Stimulated activated CD4-positive, alpha-beta T cell treated with anti-CD3 and anti-CD28 coated beads, Interleukin-4, amount 100 ng/mL, for 48 hours (primary cell): ENCODE measurements around the gene CYP4X1.
"Not testable (repeated sequence)": the region's sequence is repeated elsewhere in the genome, so short reads cannot be mapped to it uniquely, and the experiment has no call there.

Experiments
- DNase-seq, 2 donors: peaks; one replicate each; pipeline ENCODE4 v3.0.0-alpha.2; 2020; ENCODE audit warnings: low read depth in 2 of 2

The CYP4X1 gene

GRCh38 chr1:47023268-47024140 lies at the start of gene CYP4X1:
Gene CYP4X1 (plus strand): TSS chr1:47023669. CDS start chr1:47023818, 149 bp downstream.
- DNase-seq, result no peak

- no peak for DNase-seq
Observed at GRCh38 chr1:46983166-46983829, 40.2 kb upstream of the CYP4X1 start.

GRCh38 chr1:46983830-46984586 lies 39.5 kb upstream of the CYP4X1 start:
- DNase-seq, result no peak

- not testable (repeated sequence) for DNase-seq
Observed at GRCh38 chr1:46990541-46990940, 32.9 kb upstream of the CYP4X1 start.

DNA sequence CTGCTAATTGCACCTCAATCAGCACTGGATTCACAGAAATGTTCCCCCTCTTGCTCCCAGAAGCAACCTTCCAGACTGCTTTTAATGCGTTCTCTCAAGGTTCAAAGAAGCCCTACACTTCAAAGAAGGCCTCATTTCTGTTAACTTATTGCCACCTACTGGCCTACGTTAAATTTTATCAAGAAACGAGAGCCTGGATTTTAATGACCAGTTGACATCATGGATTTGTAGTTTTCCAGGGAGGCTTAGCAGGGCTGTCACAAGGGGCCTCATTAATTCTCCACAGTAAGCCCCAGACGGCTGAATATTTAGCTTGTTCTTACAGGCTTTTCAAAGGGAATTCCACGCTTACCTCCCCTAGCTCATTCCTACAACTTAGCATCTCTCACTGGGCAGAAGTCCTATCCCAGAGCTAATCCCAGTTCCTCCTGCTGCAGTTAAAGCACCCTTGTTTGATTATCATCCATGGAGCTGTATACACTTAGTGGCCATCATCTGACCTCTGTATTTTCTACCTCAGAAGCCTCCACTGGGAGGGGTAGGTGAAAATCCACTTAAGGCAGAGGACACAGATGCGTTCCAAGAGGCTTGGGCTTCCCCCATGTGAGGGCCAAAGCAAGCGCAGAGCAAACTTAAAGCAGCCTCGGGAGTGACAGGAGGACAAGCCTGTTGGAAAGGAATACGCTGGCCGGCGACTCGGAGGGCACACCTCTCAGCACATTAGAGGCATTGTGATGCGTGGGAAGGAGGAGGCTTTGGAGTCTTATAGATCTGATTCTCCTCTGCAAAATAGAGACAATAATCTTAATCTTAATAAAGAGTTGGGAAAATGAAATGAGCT lies 32.2 kb upstream of the CYP4X1 start:
- DNase-seq, result no peak

GRCh38 chr1:46996659-46997281 lies 26.7 kb upstream of the CYP4X1 start:
- DNase-seq, result no peak

DNA sequence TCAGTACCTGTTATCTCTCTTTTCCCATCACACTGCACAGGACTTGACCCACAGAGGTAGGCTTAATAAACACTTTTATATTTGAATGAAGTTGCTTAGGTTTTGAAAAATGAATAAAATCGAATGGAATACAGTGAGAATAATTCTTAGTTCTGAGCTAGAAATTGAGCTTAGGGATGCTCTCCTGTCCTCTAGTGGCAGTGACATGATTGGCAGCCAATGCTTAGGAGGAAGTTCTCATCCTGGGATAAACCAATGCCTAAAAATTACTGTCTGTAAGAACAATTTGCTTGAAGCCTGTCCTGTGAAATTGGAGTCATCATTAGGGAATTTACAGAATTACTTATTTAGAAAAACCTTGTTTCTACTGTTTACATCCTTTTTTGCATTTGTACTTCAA lies 21.3 kb upstream of the CYP4X1 start:
- no peak for DNase-seq

GRCh38 chr1:47003896-47004403 lies 19.5 kb upstream of the CYP4X1 start:
- DNase-seq, result no peak

DNA sequence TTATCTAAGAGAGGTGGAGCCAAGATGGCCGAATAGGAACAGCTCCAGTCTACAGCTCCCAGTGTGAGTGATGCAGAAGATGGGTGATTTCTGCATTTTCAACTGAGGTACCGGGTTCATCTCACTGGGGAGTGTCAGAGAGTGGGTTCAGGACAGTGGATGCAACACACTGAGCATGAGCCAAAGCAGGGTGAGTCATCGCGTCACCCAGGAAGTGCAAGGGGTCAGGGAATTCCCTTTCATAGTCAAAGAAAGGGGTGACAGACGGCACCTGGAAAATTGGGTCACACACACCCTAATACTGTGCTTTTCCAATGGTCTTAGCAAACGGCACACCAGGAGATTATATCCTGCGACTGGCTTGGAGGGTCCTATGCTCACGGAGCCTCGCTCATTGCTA lies 17.0 kb upstream of the CYP4X1 start:
- not testable (repeated sequence) for DNase-seq

DNA sequence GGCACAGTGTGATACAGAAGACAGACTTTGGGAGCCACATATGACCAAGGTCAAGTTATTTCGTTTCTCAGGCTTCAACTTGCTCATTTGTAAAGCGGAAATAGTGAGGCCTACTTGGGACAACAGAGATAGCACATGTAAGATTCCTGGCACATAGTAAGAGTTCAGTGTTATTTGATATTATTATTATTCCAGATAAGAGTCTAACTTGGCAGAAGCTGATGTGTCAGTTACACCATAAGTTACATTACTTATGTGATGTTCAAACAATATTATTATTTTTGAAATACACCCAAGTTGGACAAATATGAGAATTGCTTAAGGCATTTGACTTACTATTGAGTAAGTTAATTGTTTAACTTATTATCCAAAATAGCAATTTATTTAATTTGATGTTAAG lies 10.2 kb upstream of the CYP4X1 start:
- DNase-seq, result no peak

DNA sequence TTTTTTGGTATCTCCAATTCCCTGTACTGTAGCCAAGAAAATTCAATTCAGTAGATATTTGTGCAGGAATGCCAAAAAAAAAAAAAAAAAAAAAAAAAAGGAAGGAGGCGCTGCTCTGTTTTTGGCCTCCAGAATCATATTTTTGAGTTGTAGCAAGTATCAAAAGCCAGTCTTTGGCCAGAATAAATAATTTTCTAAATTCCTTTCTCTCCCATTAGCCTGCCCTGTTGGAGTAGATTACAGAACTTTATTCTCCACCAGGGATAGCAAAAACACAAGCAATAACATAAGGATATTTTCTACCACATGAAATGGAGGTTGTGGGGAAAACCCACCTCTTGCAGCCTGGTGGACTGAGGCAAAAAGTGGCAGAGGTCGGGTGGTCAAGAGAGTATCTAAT lies 2.4 kb upstream of the CYP4X1 start:
- DNase-seq, result no peak

DNA sequence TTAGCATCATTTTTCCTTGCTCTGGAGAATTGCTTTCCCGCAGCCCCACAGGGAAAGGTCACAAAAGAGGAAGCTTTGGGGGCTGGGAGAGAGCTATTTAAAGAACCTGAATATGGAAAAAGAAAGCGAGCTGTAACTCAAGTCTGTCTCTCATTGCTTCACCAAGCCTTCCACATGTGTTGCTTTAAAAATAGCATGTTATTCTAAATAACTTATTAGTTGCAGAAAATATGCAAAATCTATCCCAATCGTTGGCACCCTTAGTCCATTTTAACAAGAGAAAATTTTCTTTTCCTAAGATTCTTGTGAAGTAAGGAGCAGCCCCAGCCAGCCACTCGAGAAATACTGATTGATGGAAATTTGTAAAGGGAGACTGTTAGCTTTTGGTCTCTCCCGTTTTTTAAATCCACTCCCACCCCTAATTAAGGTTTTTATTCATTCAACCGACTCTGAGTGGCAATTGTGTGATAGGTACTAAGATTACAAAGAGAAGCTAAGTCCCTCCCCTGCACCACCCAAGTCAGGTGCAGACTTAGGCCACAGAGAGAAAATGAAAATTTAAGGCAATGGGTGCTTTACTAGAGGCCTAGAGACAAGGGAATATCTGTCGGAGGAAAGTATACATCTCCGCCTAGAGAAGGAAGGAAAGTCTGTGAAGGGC lies 802 bp downstream of the CYP4X1 start:
- DNase-seq, result no peak

- DNase-seq, result no peak
Observed at GRCh38 chr1:47030170-47030805, 6.8 kb downstream of the CYP4X1 start.

- DNase-seq, result no peak
Observed at GRCh38 chr1:47031059-47031458, 7.6 kb downstream of the CYP4X1 start.

DNA sequence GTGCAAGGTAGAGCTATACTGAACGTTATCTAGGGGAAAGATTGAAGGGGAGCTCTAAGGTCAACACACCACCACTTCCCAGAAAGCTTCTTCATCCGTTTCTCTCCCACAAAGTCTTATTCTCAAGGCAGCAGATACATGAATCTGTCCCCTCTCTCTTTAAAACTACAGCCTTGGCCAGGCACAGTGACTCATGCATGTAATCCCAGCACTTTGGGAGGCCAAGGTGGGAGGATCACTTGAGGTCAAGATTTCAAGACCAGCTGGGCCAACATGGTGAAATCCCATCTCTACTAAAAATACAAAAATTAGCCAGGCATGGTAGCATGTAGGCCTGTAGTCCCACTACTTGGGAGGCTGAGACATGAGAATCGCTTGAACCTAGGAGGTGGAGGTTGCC lies 8.1 kb downstream of the CYP4X1 start:
- DNase-seq, result no peak

GRCh38 chr1:47036764-47037163 lies 13.3 kb downstream of the CYP4X1 start:
- DNase-seq, result no peak

GRCh38 chr1:47059376-47059775 lies 35.9 kb downstream of the CYP4X1 start:
- no peak for DNase-seq

- no peak for DNase-seq
Observed at GRCh38 chr1:47067097-47067594, 43.7 kb downstream of the CYP4X1 start, which contains the start of gene CYP4Z1. Gene CYP4Z1 (plus strand): TSS chr1:47067231. CDS start chr1:47067491, 260 bp downstream.

- not testable (repeated sequence) for DNase-seq
Observed at GRCh38 chr1:47069080-47069479, 45.6 kb downstream of the CYP4X1 start.
